ENCODE results near the gene HS3ST4.

The HS3ST4 gene

DNA sequence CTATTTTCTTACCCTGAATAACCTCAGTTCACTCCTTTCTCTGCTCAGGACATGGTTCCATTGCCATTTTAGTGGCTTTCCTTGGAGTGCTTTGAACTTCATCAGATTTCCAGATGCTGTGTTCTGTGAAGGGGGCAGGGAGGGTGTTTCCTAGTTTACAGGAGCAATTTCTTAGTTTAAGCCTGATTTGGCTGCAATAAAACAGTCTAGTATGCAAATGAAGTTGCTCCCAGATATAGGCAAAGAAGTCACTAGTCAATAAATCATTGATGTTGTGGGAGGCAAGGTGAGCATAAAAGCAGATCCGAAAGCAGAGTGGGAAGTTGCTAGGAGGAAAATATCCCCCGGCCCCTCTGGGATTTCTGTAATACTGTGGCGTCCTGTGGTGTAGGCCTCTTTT is 202.3 kb downstream of the HS3ST4 start:
- DNase-seq (ENCODE audit: low read depth in 2 of 2), result no peak

DNA sequence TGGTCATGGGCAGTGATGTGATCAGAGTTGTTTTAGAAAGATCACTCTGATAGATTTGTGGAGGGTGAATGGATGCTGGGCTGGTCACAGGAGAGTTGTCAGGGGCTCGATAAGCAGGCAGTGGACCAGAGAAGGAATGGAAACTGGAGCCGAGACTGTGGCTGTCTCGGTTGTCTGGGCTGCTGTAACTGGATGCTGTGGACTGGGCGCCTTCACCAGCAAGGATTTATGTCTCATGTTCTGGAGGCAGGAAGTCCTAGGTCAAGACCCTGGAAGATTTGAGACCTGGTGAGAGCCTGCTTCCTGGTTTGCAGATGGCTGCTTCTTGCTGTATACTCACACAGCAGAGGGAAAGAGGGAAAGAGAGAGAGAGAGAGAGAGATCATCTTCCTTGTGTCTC is 203.6 kb downstream of the HS3ST4 start:
- DNase-seq (ENCODE audit: low read depth in 2 of 2), result no peak

DNA sequence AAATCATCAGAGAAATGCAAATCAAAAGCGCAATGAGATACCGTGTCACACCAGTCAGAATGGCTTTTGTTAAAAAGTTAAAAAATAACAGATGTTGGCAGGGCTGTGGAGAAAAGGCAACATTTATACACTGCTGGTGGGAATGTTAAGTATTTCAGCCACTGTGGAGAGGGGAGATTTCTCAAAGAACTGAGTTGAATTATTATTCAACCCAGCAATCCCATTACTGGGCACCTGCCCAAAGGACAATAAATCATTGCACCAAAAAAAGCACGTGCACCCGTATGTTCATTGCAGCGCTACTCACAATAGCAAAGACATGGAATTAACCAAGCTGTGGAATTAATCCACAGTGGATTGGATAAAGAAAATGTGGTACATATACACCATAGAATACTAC is 204.7 kb downstream of the HS3ST4 start:
- DNase-seq (ENCODE audit: low read depth in 2 of 2), result no peak

DNA sequence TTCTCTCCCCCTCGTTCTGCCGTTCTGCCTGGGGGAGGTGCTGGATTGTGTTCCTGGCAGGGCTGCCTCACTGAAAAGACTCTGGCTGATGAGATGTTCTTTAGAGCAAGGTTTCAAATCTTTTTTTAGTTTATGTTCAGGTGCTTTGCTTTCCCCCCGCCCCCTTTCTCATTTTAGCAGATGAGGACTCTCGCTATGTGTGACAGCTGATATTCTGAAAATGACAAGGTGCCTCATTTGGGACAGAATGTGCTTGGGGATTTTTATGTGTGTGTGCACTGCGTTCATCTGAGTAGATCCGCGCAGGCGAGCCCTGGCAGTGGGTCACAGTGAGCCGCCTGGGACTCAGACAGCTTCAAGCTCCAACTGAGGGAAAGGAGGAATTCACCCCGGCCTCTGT is 205.9 kb downstream of the HS3ST4 start:
- DNase-seq (ENCODE audit: low read depth in 2 of 2), result no peak

DNA sequence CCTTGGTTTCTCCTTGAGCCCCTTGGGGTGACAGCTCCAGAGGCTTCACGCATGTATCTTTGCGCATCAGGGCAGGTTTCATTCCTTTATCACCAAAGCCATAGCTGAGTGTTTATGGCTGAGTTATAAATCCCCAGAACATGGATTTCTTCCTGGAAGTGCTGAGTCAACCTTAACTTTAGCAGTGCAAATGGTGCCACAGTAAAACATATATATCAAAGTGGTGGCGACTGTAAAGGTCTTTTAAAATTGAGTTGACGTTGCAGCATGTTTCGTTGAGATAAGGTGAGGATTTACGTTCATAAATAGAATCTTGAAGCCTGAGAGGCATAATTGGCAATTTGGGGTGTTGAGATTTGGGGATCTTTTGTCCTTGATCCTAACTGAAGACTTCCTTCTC is 214.1 kb downstream of the HS3ST4 start:
- no peak for DNase-seq (ENCODE audit: low read depth in 2 of 2)

DNA sequence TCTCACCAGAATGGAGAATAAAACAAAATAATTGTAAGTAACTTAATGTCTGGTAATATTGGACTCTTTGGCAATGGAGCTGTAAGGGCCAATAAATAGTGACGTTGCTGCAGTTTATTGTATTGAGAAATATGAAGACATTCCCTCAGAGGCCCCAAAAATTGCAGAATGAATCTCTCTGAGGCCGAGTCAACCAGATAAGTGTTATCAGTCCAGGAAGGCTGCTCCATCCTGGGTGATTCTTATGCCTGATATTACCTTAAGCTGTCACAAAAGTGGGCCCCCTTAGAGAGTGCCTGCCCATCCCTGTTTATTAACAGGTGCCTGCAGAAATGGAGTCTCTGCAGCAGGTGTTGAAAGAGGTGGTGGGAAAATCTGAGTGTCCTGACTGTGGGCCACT is 219.2 kb downstream of the HS3ST4 start:
- DNase-seq (ENCODE audit: low read depth in 2 of 2), result no peak

DNA sequence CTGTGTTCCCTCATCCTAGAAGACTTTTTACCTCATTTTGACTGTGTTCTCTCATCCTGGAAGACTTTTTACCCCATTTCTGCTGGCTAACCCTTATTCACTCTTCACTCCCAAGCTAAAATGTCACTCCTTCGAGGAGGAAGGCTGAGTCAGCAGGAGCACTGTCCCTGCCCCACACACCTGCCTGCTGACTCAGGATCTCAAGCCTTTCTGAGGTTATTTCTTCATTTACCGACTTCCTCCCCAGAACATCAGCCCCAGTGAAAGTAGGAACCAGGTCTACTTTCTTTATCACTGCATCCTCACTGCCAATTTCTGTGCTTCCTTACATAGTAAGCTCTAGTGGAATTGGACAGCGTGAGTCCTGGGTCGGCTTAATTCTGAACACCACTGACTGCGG is 220.6 kb downstream of the HS3ST4 start:
- no peak for DNase-seq (ENCODE audit: low read depth in 2 of 2)

DNA sequence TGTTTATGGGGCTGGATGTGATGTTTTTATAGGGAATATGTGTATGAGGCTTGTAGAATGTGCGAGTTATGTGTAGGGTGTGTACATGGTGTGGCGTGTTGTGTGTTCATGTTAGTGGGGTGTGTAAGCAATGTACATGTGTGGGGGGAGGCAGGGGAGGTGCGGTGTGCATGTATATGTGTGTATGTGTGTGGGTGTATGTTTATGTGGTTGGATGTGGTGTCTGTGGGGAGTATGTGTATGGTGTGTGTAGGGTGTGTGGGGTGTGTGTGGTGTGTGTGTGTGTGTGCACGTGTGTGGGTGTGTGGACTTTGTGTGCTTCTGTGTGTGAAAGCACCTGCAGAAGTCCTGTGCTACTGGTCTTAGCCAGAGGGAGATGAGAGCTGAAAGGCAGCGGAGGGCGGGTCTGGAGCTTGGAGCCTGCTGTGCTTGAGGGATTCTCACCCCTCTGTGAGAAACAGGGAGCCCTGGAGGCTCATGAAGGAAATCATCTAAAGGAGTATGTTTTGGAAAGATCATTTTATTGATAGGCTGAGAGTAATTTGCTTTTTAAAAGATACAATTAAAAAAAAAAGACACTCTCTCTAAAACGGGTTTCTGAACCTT is 222.7 kb downstream of the HS3ST4 start:
- DNase-seq (ENCODE audit: low read depth in 2 of 2), result no peak

DNA sequence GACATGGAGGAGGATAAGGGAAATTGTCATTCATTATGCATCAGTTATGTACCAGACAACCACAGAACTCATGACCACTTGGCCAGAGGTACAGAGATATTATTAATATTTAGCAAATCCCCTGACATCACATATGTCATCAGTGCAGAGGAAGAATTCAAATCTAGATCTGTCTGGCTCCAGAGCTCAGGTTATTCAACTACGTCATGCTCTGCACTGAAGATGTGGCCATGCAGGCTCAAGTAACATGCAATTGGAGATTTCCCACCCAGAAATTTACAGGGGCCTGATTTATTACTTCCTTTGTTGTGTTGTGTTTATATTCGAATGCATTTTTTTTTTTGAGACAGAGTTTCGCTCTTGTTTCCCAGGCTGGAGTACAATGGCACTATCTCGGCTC is 224.3 kb downstream of the HS3ST4 start:
- no peak for DNase-seq (ENCODE audit: low read depth in 2 of 2)

DNA sequence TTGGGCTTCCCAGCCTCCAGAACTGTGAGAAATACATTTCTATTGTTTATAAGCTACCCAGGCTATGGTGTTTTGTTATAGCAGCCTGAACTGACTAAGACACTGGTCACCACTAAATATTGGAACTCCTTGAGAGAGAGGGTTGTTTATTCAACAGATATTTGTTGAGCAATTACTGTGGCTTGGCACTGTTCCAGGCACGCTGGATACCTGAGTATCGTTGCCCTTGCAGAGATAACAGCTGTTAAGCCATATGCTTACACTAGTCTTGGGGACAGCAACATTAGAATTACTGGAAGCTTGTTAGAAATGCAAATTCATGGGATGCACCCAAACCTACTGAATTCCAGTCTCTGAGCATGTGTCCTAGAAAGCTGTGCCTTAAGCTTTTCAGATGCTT is 230.7 kb downstream of the HS3ST4 start:
- no peak for DNase-seq (ENCODE audit: low read depth in 2 of 2)

DNA sequence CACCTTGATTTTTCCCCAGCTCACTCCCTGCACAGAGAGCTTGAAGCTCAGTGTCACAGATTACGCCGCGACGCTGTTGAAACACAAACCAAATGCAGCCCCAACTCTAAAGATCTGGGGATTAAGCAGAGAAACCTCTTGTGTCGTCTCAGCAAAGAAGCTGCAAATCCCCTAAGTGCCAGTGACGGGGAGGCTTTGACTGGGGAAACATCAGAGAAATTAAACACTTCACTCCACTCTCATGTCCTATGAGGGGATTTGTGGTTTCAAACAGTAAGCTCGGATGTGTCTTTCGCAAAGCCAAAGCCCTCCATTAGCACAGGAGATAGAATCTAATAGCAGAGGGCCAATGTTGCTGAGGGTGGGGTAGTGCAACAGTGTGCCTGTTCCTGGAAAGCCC is 233.7 kb downstream of the HS3ST4 start:
- DNase-seq (ENCODE audit: low read depth in 2 of 2), result no peak

DNA sequence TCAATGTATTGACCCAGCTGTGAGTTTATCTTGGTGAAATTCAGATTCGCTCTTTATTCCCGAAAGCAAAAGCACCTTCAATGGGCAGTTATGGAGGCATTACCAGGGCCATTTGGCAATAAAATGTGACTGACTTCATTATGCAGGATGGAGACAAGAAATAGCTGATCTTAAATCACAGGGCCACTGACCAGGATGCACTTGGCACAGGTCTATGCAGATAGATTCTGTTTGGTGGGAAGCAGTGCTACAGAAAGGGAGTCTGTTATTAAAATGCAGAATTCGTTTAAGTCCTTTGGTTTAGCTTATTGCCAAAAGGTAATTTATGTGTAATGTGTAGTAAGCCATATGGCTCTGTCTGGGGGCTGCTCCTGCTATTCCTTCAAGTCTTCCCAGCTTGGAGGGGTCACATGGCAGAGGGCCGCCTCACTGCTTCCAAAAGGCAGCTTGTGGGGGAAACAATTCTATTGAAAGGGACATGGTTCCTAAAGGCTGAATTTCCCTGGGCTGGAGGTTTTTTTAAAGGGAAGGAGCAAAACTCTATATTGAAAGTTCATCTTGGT is 239.8 kb downstream of the HS3ST4 start:
- no peak for DNase-seq (ENCODE audit: low read depth in 2 of 2)

DNA sequence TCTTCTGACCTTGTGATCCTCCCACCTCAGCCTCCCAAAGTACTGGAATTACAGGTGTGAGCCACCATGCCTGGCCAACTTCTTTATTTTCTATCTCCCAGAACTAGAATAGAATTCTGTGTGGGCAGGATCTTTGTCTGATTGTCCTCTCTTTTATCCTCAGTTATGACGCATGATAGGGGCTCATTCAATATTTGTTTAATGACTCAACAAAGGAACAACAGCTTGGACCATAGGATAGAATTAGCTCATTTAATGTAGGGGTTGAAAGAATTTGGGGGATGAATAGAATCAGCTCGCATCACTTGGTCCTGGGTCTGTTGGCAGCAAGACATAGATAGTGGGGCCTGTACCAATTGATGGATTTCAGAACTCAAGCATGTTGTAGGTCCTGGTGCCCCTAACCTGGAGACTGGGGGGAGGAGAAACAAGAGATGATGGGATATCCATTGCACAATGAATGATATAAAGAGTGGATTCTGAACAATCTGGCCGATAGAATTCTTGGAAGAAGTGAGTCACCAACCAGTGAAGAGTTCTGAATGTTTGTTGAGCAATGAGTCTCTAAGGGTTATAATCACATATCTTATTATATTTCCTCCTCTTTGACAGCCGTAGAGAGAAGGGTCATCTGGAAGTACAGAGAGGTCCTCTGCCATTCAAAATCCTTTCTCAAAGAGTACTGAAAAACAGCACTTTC is 250.2 kb downstream of the HS3ST4 start:
- no peak for DNase-seq (ENCODE audit: low read depth in 2 of 2)

DNA sequence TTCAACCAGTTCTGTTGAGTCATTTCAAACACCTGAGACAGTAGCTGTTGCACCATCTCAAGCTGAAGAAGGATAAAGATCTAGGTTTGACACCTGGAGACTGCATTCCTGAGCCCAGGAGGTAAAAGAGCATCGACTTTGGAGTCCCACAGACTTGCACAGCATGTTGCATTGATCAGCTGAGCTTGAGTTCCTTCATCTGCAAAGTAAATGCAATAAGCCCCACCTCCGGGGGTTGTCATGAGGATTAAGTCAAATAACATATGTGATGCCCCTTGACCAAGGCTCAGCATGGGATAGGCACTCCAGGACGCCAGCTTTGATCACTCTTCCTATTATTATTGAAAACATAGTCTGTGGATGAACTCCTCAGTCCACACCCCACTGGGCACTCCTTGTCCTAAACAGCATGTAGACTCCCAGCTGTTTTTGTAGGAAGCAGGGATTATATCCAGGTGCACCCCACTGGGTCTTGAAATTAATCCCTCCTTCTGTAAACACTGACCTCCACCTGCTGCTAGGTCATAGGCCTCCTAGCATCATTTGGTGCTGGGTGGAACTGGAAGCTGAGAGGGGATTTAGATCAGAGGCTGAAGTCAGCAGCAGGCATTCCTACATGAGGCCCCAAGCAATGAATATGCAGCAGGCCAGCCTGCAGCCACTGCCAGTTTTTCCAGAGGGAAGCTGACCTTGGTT is 259.0 kb downstream of the HS3ST4 start:
- DNase-seq (ENCODE audit: low read depth in 2 of 2), result no peak

DNA sequence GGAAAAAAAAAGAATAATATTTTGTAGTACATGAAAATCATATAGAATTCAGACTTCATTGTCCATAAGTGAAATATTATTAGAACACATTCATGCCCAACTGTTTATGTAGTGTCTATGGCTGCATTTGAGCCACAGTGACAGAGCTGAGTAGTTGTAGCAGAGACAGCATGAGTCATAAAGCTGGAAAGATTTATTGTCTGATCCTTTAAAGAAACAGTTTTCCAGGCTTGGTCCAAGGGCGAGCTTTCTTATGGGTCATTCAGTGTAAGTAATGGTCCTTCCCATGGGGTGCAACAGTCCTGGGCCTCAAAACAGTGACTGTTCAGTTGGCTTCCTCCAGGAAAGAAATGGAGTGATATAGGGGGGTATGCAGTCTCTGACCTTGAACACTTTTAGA is 260.2 kb downstream of the HS3ST4 start:
- no peak for DNase-seq (ENCODE audit: low read depth in 2 of 2)

DNA sequence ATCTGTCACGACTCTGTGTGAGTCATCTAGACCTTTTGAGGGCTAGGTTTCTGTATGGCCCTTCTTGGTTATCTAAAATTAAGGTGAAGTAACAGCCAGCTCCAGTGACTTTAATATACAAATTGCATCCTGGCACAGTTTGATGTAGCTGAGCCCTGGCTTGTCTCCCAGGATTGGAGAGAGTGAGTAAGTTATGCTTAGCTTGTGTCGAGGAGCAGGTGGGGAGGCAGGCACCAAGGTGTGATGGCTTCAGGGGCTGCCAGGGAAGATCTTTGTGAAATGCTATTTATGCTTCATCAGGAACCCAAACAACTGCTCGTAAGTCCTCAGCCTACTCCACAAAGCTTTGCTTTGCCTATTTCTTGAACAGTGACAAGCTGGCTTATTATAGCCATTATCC is 261.2 kb downstream of the HS3ST4 start:
- DNase-seq (ENCODE audit: low read depth in 2 of 2), result no peak

DNA sequence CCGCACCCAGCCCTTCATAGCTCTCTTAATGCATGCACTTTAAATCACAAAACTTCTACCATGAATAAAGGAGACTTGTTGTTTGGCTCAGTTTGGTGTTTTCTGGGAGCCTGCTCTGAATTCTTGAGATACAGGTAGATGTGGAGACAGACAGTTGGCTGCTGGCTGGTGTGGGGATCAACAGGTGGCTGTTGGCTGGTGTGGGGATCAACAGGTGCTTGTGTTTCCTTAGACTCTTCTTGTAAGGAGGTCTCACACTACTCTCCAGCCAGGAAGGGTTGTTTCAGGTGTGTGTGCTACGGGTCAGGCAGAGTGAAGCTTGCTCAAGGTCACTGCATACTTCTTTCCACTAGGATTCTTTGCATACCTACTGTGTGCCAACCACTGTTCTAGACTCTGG is 265.9 kb downstream of the HS3ST4 start:
- DNase-seq (ENCODE audit: low read depth in 2 of 2), result no peak

DNA sequence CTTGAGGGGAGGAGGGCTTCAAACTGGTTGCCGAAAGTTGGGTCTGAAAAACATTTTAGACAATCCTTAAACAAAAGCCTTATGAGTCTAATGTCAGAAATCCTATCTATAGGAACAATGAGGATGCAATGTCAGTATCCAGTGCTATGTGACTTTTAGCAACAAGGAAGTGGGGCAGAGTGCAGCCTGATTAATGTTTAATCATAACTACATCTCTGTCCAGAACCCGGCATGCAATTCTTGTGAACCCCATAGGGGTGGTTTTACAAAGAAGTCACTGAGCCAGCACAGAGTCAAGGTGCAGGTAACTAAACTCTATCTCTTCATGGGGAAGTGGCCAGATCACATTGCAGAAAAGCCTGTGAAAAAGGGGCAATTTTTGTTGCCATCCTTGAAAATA is 267.5 kb downstream of the HS3ST4 start:
- DNase-seq (ENCODE audit: low read depth in 2 of 2), result no peak

DNA sequence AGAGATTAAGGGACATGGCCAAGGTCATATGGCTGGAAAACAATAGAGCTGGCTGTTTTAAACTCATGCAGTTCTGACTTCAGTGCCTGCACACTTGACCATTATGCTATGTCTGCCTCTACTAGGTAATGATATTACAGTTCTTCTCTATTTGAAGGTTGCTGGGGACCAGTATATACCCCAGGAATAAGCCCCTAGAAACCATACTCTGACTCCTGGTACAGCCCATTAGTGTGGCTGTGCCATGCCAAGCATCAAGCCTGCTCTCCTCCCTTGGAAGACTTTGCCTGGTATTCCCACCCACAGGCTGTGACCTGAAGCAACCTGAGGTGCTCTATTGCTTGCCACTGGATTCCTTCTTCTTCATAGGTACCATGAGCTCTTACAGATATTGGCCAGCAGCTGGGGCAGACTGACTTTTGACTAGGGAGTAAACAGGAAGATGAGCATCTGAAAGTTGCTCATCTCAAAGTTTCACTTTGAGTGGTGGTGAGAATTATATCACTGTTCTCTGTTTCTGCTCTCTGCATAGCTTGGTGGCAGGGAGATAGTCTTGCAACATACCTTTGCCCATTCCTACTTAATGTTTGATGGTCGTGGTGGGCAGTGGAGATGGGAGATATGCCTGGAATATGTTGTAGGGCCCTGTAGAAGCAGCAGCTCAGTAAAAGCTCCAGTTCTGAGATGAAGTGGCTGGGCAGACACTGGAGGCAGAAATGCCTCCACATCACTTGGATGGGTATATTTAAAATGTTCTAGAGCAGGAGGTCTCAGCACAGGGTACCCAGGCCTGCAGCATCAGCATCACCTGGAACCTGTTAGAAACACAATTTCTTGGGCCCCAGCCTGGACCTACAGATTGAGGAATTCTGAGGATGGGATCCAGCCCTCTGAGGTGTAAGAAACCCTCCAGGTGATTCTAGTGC is 274.7 kb downstream of the HS3ST4 start:
- DNase-seq (ENCODE audit: low read depth in 2 of 2), result no peak

DNA sequence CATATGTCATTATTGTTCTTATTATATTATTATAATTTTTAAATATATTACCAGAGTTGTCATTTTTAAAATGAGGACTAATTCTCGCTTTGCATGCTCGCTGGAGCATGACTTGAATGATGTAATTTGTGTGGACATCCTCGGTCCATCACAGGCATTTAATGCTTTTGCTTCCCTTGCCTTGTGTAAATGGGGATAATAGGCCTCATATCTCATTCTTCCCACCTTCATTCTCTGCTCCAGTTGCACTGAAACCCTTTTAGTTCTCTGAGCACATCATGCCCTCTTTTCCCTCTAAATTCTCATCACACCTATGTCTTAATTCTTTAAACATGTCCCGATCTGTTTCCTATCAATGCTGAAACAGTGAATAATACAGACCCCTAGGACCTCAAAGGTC is 285.4 kb downstream of the HS3ST4 start:
- DNase-seq (ENCODE audit: low read depth in 2 of 2), result no peak

DNA sequence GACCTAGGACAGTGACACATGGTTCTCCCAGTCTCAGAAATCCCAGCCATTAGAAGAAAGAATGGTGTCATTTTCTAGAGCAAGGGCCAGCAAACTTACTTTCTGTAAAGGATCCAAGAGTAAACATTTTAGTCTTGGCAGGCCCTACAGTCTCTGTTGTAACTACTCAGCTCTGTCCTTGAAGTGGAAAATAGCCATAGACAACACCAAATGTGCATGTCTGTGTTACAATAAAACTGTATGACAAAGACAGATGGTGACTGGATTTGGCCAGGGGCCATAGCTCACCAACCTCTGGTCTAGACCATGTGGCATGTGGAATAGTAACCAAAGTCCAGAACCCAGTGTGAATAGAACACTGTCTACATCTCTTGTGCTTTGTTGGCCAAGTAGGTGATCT is 286.5 kb downstream of the HS3ST4 start:
- DNase-seq (ENCODE audit: low read depth in 2 of 2), result no peak

DNA sequence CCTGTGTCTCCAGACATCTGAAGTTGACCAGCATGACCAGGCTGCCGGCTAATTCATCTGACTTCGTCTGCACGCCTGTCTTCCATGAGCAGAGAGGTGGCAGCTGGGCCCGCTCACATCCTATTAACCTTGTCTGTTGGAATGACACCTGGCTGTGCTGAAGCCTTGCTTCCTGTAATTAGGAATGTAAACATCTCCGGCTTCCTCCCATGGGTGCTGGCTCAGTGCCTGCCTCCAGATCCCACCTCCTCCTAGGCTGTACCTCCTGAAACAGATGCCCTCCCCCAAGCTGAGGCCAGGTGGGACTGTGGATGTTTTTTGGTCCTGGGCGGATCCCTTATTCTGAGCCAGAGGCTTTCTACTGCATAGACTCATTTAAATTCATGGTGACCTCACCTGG is 296.3 kb downstream of the HS3ST4 start:
- DNase-seq (ENCODE audit: low read depth in 2 of 2), result no peak

All from stimulated activated CD8-positive, alpha-beta memory T cell treated with anti-CD3 and anti-CD28 coated beads, Interleukin-7, amount 100 ng/mL, for 4 hours (primary cell).